GM19238 (cell line): ENCODE data around the gene PCDHB7.
"Not testable (repeated sequence)": the region's sequence is repeated elsewhere in the genome, so short reads cannot be mapped to it uniquely, and the experiment has no call there.

ENCODE experiments used
- DNase-seq: peaks from one replicate; pipeline ENCODE4 v3.0.0; 2011; ENCODE audit warnings: low spot score; ENCODE audit not compliant: insufficient read length

The PCDHB7 gene

DNA sequence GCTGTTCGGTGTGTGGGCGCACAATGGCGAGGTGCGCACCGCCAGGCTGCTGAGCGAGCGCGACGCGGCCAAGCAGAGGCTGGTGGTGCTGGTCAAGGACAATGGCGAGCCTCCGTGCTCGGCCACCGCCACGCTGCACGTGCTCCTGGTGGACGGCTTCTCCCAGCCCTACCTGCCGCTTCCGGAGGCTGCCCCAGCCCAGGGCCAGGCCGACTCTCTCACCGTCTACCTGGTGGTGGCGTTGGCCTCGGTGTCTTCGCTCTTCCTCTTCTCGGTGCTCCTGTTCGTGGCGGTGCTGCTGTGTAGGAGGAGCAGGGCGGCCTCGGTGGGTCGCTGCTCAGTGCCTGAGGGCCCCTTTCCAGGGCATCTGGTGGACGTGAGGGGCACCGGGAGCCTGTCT lies 7.4 kb downstream of the PCDHB7 start:
- DNase-seq, result not testable (repeated sequence)

DNA sequence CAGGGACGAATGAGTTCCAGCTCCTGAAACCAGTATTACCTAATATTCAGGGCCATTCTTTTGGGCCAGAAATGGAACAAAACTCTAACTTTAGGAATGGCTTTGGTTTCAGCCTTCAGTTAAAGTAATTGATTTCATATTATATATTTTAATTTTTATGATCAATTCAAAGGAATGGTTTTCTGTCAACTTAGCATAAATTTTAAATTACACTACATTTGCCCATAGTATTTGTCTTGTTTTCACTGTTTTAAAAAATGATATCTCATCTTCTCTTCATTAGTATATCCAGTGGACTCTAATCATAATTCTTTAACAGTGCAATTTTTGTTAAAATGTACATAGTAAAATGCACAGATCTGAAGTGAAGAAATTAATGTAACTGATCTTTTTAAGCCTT lies 7.9 kb downstream of the PCDHB7 start:
- DNase-seq, result no peak

- DNase-seq, result no peak
Measured at GRCh38 chr5:141182248-141182647, 9.8 kb downstream of the PCDHB7 start, which contains the start of gene PCDHB16. Gene PCDHB16 (plus strand): TSS chr5:141182387. CDS start chr5:141182560, 173 bp downstream.

- not testable (repeated sequence) for DNase-seq
Measured at GRCh38 chr5:141184117-141184855, 11.8 kb downstream of the PCDHB7 start.

DNA sequence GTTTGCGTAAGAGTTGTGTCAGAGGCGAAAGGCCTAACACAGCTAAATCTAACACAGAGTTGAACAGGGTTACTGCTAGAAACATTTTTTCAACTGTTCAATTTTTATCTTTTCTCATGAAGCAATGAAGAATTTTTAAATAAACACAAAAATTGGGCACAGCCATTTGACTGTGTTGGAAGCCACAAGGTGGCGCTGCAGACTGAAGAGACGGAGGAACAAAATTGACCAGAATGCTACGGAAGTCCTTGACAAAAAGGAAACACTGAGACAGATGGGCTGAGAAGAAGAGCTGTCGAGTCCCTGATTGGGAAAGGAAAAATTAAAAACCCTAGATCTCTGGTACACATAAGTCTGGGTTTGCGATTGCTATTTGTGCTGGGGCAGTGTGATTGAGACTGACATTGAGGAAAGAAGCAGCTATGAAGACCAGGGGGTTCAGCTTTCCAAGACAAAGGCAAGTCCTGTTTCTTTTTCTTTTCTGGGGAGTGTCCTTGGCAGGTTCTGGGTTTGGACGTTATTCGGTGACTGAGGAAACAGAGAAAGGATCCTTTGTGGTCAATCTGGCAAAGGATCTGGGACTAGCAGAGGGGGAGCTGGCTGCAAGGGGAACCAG lies 14.6 kb downstream of the PCDHB7 start, which contains the start of gene PCDHB9:
Gene PCDHB9 (plus strand): TSS at position 265 of the 616 bp plus-strand sequence. CDS start 158 bp downstream, at position 423.
- no peak for DNase-seq

- DNase-seq, result not testable (repeated sequence)
Measured at GRCh38 chr5:141188682-141189081, 16.2 kb downstream of the PCDHB7 start.

DNA sequence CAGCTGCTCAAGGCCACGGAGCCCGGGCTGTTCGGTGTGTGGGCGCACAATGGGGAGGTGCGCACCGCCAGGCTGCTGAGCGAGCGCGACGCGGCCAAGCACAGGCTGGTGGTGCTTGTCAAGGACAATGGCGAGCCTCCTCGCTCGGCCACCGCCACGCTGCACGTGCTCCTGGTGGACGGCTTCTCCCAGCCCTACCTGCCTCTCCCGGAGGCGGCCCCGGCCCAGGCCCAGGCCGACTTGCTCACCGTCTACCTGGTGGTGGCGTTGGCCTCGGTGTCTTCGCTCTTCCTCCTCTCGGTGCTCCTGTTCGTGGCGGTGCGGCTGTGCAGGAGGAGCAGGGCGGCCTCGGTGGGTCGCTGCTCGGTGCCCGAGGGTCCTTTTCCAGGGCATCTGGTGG lies 16.7 kb downstream of the PCDHB7 start:
- DNase-seq, result not testable (repeated sequence)

- no peak for DNase-seq
Measured at GRCh38 chr5:141192110-141192725, 19.8 kb downstream of the PCDHB7 start, which contains the start of gene PCDHB10. Gene PCDHB10 (plus strand): TSS chr5:141192353. CDS start chr5:141192553, 200 bp downstream.

- DNase-seq, result not testable (repeated sequence)
Measured at GRCh38 chr5:141194332-141194731, 21.9 kb downstream of the PCDHB7 start.

GRCh38 chr5:141196363-141196762 lies 23.9 kb downstream of the PCDHB7 start:
- no peak for DNase-seq

GRCh38 chr5:141199359-141200235 lies 27.2 kb downstream of the PCDHB7 start, which contains the start of gene PCDHB11:
Gene PCDHB11 (plus strand): TSS chr5:141199627. CDS start chr5:141199775, 148 bp downstream.
- no peak for DNase-seq

GRCh38 chr5:141201126-141201525 lies 28.7 kb downstream of the PCDHB7 start:
- not testable (repeated sequence) for DNase-seq

DNA sequence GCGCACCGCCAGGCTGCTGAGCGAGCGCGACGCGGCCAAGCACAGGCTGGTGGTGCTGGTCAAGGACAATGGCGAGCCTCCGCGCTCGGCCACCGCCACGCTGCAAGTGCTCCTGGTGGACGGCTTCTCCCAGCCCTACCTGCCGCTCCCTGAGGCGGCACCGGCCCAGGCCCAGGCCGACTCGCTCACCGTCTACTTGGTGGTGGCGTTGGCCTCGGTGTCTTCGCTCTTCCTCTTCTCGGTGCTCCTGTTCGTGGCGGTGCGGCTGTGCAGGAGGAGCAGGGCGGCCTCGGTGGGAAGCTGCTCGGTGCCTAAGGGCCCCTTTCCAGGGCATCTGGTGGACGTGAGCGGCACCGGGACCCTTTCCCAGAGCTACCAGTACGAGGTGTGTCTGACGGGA lies 29.2 kb downstream of the PCDHB7 start:
- DNase-seq, result not testable (repeated sequence)

GRCh38 chr5:141208478-141208877 lies 36.0 kb downstream of the PCDHB7 start, which contains the start of gene PCDHB12:
Gene PCDHB12 (plus strand): TSS chr5:141208719. CDS start chr5:141208908, 189 bp downstream.
- no peak for DNase-seq

- not testable (repeated sequence) for DNase-seq
Measured at GRCh38 chr5:141210281-141210680, 37.8 kb downstream of the PCDHB7 start.

- DNase-seq, result not testable (repeated sequence)
Measured at GRCh38 chr5:141210849-141211248, 38.4 kb downstream of the PCDHB7 start.

DNA sequence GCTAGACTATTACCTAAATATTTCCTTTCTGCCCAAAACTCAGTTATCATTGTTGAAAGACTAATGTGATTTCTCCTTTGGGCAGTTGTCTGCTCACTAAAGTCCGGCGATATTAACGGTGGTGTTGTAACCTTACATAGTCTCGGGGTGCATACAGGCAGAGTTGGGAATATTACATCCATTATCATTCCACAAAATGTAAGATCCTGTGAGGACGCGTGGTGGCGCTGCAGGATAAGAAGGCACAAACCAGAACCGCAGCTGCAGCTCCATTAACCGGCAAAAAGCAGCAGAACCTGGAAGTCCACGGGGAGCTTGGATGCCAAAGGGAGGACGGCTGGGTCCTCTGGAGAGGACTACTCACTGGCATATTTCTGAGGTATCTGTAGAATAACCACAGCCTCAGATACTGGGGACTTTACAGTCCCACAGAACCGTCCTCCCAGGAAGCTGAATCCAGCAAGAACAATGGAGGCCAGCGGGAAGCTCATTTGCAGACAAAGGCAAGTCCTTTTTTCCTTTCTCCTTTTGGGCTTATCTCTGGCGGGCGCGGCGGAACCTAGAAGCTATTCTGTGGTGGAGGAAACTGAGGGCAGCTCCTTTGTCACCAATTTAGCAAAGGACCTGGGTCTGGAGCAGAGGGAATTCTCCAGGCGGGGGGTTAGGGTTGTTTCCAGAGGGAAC lies 41.4 kb downstream of the PCDHB7 start, which contains the start of gene PCDHB13:
Gene PCDHB13 (plus strand): TSS at position 264 of the 684 bp plus-strand sequence. CDS start 205 bp downstream, at position 469.
- not testable (repeated sequence) for DNase-seq

DNA sequence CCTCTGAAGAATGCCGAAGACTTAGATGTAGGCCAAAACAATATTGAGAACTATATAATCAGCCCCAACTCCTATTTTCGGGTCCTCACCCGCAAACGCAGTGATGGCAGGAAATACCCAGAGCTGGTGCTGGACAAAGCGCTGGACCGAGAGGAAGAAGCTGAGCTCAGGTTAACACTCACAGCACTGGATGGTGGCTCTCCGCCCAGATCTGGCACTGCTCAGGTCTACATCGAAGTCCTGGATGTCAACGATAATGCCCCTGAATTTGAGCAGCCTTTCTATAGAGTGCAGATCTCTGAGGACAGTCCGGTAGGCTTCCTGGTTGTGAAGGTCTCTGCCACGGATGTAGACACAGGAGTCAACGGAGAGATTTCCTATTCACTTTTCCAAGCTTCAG lies 42.1 kb downstream of the PCDHB7 start:
- not testable (repeated sequence) for DNase-seq

DNA sequence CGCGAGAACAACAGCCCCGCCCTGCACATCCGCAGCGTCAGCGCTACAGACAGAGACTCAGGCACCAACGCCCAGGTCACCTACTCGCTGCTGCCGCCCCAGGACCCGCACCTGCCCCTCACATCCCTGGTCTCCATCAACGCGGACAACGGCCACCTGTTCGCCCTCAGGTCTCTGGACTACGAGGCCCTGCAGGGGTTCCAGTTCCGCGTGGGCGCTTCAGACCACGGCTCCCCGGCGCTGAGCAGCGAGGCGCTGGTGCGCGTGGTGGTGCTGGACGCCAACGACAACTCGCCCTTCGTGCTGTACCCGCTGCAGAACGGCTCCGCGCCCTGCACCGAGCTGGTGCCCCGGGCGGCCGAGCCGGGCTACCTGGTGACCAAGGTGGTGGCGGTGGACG lies 43.1 kb downstream of the PCDHB7 start:
- DNase-seq, result not testable (repeated sequence)

DNA sequence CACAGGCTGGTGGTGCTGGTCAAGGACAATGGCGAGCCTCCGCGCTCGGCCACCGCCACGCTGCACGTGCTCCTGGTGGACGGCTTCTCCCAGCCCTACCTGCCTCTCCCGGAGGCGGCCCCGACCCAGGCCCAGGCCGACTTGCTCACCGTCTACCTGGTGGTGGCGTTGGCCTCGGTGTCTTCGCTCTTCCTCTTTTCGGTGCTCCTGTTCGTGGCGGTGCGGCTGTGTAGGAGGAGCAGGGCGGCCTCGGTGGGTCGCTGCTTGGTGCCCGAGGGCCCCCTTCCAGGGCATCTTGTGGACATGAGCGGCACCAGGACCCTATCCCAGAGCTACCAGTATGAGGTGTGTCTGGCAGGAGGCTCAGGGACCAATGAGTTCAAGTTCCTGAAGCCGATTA lies 43.6 kb downstream of the PCDHB7 start:
- DNase-seq, result not testable (repeated sequence)
